Nephron (organoid): Measurements from ENCODE around the gene CDH19.

ENCODE experiments used
- H3K27ac Mint-ChIP-seq, 3 experiments: 2 replicates each; pipeline ENCODE4 v1.8.0; 2020; ENCODE audit warnings: mixed read lengths in 3 of 3, mild to moderate bottlenecking in 2 of 3, moderate library complexity in 1 of 3
- H3K27me3 Mint-ChIP-seq: 2 replicates; pipeline ENCODE4 v1.8.0; 2021; ENCODE audit warnings: low read depth, mild to moderate bottlenecking, moderate library complexity, mixed read lengths
- H3K36me3 Mint-ChIP-seq: 2 replicates; pipeline ENCODE4 v1.8.0; 2020; ENCODE audit warnings: low read depth, mixed read lengths
- H3K4me1 Mint-ChIP-seq: 2 replicates; pipeline ENCODE4 v1.8.0; 2020; ENCODE audit warnings: mixed read lengths
- H3K4me3 Mint-ChIP-seq, 3 experiments: 2 replicates each; pipeline ENCODE4 v1.8.0; 2020; ENCODE audit warnings: mild to moderate bottlenecking in 3 of 3, mixed read lengths in 3 of 3, moderate library complexity in 2 of 3
- H3K9me3 Mint-ChIP-seq: 2 replicates; pipeline ENCODE4 v1.8.0; 2020; ENCODE audit warnings: mixed read lengths
- CTCF ChIP-seq, 3 experiments: fragments of 200-600 bp; sonication (generic); IDR thresholded peaks; one replicate each; pipeline ENCODE4 v1.5.0; 2021; ENCODE audit warnings: antibody characterized with exemption in 3 of 3; ENCODE audit not compliant: unreplicated experiment in 3 of 3

The CDH19 gene

GRCh38 chr18:66621816-66622576 lies 18.1 kb upstream of the CDH19 start:
- Mint-ChIP-seq H3K36me3 (no peaks in the 10 kb centered on the region), H3K4me1 (no peaks in the 10 kb centered on the region), H3K27me3 (no peaks in the 10 kb centered on the region), H3K27ac (no peak overlapping the region), H3K9me3 (no peaks in the 10 kb centered on the region), H3K4me3 (no peak overlapping the region)
- TF ChIP-seq CTCF (IDR thresholded peaks at IDR 0.05; ENCODE audit: unreplicated experiment in 3 of 3) = no peak

- no peaks in the 10 kb centered on the region for H3K9me3 Mint-ChIP-seq
- peak; percentile 27 to 52 (median 36) for TF ChIP-seq CTCF (IDR thresholded peaks at IDR 0.05; ENCODE audit: unreplicated experiment in 3 of 3)
- no peaks in the 10 kb centered on the region for H3K36me3 Mint-ChIP-seq
- no peaks in the 10 kb centered on the region for H3K4me1 Mint-ChIP-seq
- H3K4me3 Mint-ChIP-seq = no peak overlapping the region
- H3K27me3 Mint-ChIP-seq = no peaks in the 10 kb centered on the region
- no peak overlapping the region for H3K27ac Mint-ChIP-seq
Observed at GRCh38 chr18:66616523-66616983, 12.7 kb upstream of the CDH19 start.

GRCh38 chr18:66615176-66615575 lies 11.3 kb upstream of the CDH19 start:
- Mint-ChIP-seq H3K9me3 (no peaks in the 10 kb centered on the region), H3K27ac (no peak overlapping the region)
- no peak for TF ChIP-seq CTCF (IDR thresholded peaks at IDR 0.05; ENCODE audit: unreplicated experiment in 3 of 3)

GRCh38 chr18:66607632-66608031 lies 3.7 kb upstream of the CDH19 start:
- TF ChIP-seq CTCF (IDR thresholded peaks at IDR 0.05; ENCODE audit: unreplicated experiment in 3 of 3) = no peak
- no peak overlapping the region for H3K27ac Mint-ChIP-seq
- H3K4me1 Mint-ChIP-seq = no peaks in the 10 kb centered on the region
- no peak overlapping the region for H3K4me3 Mint-ChIP-seq
- no peaks in the 10 kb centered on the region for H3K27me3 Mint-ChIP-seq
- H3K9me3 Mint-ChIP-seq = no peaks in the 10 kb centered on the region
- no peaks in the 10 kb centered on the region for H3K36me3 Mint-ChIP-seq

More at GRCh38 chr18:66615176-66615575, 11.3 kb upstream of the CDH19 start:
- Mint-ChIP-seq H3K4me3 (no peak overlapping the region), H3K36me3 (no peaks in the 10 kb centered on the region), H3K4me1 (no peaks in the 10 kb centered on the region), H3K27me3 (no peaks in the 10 kb centered on the region)

- H3K36me3 Mint-ChIP-seq = no peaks in the 10 kb centered on the region
- no peaks in the 10 kb centered on the region for H3K4me1 Mint-ChIP-seq
- peaks cover 5% of the 10 kb centered on the region for H3K9me3 Mint-ChIP-seq
- TF ChIP-seq CTCF (IDR thresholded peaks at IDR 0.05; ENCODE audit: unreplicated experiment in 3 of 3) = no peak
- no peaks in the 10 kb centered on the region for H3K27me3 Mint-ChIP-seq
- H3K4me3 Mint-ChIP-seq = no peak overlapping the region
- H3K27ac Mint-ChIP-seq = no peak overlapping the region
Observed at GRCh38 chr18:66601649-66602048, 2.2 kb downstream of the CDH19 start.

GRCh38 chr18:66599190-66599589 lies 4.7 kb downstream of the CDH19 start:
- H3K27ac Mint-ChIP-seq = no peak overlapping the region
- no peaks in the 10 kb centered on the region for H3K27me3 Mint-ChIP-seq

More at GRCh38 chr18:66599190-66599589, 4.7 kb downstream of the CDH19 start:
- no peaks in the 10 kb centered on the region for H3K4me1 Mint-ChIP-seq
- peaks cover 20% of the 10 kb centered on the region for H3K9me3 Mint-ChIP-seq
- H3K4me3 Mint-ChIP-seq = no peak overlapping the region
- H3K36me3 Mint-ChIP-seq = no peaks in the 10 kb centered on the region
- no peak for TF ChIP-seq CTCF (IDR thresholded peaks at IDR 0.05; ENCODE audit: unreplicated experiment in 3 of 3)
